Transverse colon (tissue), 4 donors: ENCODE measurements around the gene PAOX. TPM values are rescaled to one million over a fixed set of nuclear protein-coding genes. Genes with fewer than 3 reads are reported as not detected.
A peak's percentile ranks its signal among the peaks of the same experiment; 100 is the strongest.

ENCODE experiments used
- DNase-seq: peaks from one replicate; pipeline ENCODE4 v3.0.0-alpha.2; 2019
- H3K27ac ChIP-seq, 4 donors: fragments of 200-600 bp; sonication (generic); 2 replicates each; pipeline ENCODE4 v1.5.1; 2016 to 2018; ENCODE audit warnings: inconsistent platforms in 4 of 4
- H3K27me3 ChIP-seq: fragments of 200-600 bp; sonication (generic); 2 replicates; pipeline ENCODE4 v1.5.1; 2017; ENCODE audit warnings: inconsistent platforms
- H3K36me3 ChIP-seq, 4 donors: fragments of 200-600 bp; sonication (generic); 2 replicates each; pipeline ENCODE4 v1.5.1; 2017 to 2019; ENCODE audit warnings: inconsistent platforms in 4 of 4
- H3K4me1 ChIP-seq, 4 donors: fragments of 200-600 bp; sonication (generic); 2 replicates each; pipeline ENCODE4 v1.5.1; 2017 to 2020; ENCODE audit warnings: inconsistent platforms in 4 of 4
- H3K4me3 ChIP-seq, 4 donors: fragments of 200-600 bp; sonication (generic); 1 replicate in 1 of 4; 2 replicates in 3 of 4; pipeline versions ENCODE4 v1.5.1 to v1.6.1; 2017 to 2019; ENCODE audit warnings: inconsistent platforms in 4 of 4
- H3K9me3 ChIP-seq, 2 donors: fragments of 200-600 bp; sonication (generic); 2 replicates each; pipeline ENCODE4 v1.5.1; 2017 to 2019; ENCODE audit warnings: inconsistent platforms in 2 of 2
- CTCF ChIP-seq, 5 experiments: fragments of 200-600 bp in 3 of 5; fragments of 450-650 bp in 2 of 5; sonication (generic) in 3 of 5; IDR thresholded peaks; 1 replicate in 2 of 5; 2 replicates in 3 of 5; pipeline ENCODE4 v1.5.1; 2016 to 2017; ENCODE audit warnings: antibody characterized with exemption in 5 of 5, inconsistent platforms in 3 of 5, mild to moderate bottlenecking in 2 of 5, moderate library complexity in 1 of 5
- EP300 ChIP-seq: sonication (generic); formaldehyde crosslinking; IDR thresholded peaks from one replicate; pipeline ENCODE4 v1.6.1; 2017; ENCODE audit warnings: antibody characterized with exemption, low read depth
- POLR2A ChIP-seq: fragments of 450-650 bp; IDR thresholded peaks from one replicate; pipeline ENCODE4 v1.6.1; 2016; ENCODE audit warnings: antibody characterized with exemption, mild to moderate bottlenecking, moderate library complexity
- POLR2AphosphoS5 ChIP-seq, 3 donors: sonication (generic); formaldehyde crosslinking; IDR thresholded peaks; one replicate each; pipeline ENCODE4 v1.6.1; 2016; ENCODE audit warnings: antibody characterized with exemption in 3 of 3
- WGBS, 2 donors: methylation state at CpG; one replicate each; pipeline ENCODE4 v1.1.5; 2018; ENCODE audit warnings: low coverage in 1 of 2; 5-methylcytosine and 5-hydroxymethylcytosine counted together
- in situ Hi-C, 4 donors: fragments of 200-750 bp; cut with MboI; loops; one replicate each; pipeline versions ENCODE4 v1.15.0 to v1.15.1; 2017; ENCODE audit warnings: low sequenced_read_pairs in 3 of 4, low pct_ligation_motif_present in 1 of 4, low pct_unique_long_range_greater_than_20kb in 1 of 4
- intact Hi-C: fragments of 100-400 bp; cut with DNase I; formaldehyde crosslinking; loops from one replicate; pipeline ENCODE4 v1.15.1; 2023; ENCODE audit warnings: low total_unique reads
- total RNA-seq, 4 donors: library from RNA; depleted of rRNA; stranded (reverse); fragments of >200 nt; gene quantifications; one replicate each; pipeline ENCODE4 v1.1.0, GENCODE V29; 2016

Gene PAOX
- total RNA-seq, 4 donors from 2014 or later: 11.3 to 32.4 (median 17.1) TPM

- H3K27me3 ChIP-seq: no peaks in the 10 kb centered on the region
- no peak overlapping the region for H3K4me3 ChIP-seq
- peaks cover 5 to 33% (median 25%) of the 10 kb centered on the region in 4 donors for H3K4me1 ChIP-seq
- WGBS, 2 donors: 100% methylated on average over 3 of the region's 3 CpGs; no CpG with 5 or more reads in 1 of the 2 donors
- intact Hi-C loops (no loop called here), in situ Hi-C loops (no loop called here)
- H3K27ac ChIP-seq: no peak overlapping the region
- no peaks in the 10 kb centered on the region for H3K36me3 ChIP-seq
- H3K9me3 ChIP-seq: no peaks in the 10 kb centered on the region
- TF ChIP-seq POLR2A: no peak
- TF ChIP-seq POLR2AphosphoS5 (IDR thresholded peaks at IDR 0.05): no peak
- no peak for TF ChIP-seq EP300
- no peak for TF ChIP-seq CTCF (IDR thresholded peaks at IDR 0.05)
- DNase-seq: no peak
Observed at GRCh38 chr10:133355991-133356390, 23.1 kb upstream of the PAOX start.

GRCh38 chr10:133356549-133357284, 22.3 kb upstream of the PAOX start:
- WGBS, 2 donors: 39% methylated on average over 16 of the region's 27 CpGs; no CpG with 5 or more reads in 1 of the 2 donors
- Histone ChIP-seq H3K36me3 (no peaks in the 10 kb centered on the region), H3K9me3 (no peaks in the 10 kb centered on the region), H3K27me3 (no peaks in the 10 kb centered on the region), H3K4me3 (peak overlapping the region; percentile 47 to 79 (median 62)), H3K27ac (no peak overlapping the region), H3K4me1 (peaks cover 5 to 33% (median 25%) of the 10 kb centered on the region in 4 donors)
- intact Hi-C loops: no loop called here
- DNase-seq: no peak
- in situ Hi-C loops: no loop called here
- TF ChIP-seq EP300 (no peak), CTCF (IDR thresholded peaks at IDR 0.05) (no peak), POLR2AphosphoS5 (IDR thresholded peaks at IDR 0.05) (no peak), POLR2A (no peak)

- intact Hi-C loops: no loop called here
Observed at GRCh38 chr10:133357285-133358161, 21.5 kb upstream of the PAOX start, which contains the start of gene FUOM. Gene FUOM (minus strand): TSS chr10:133358019. CDS start chr10:133358007, 12 bp downstream.

GRCh38 chr10:133358162-133358924, 20.7 kb upstream of the PAOX start:
- intact Hi-C loops: no loop called here
- H3K4me1 ChIP-seq: peaks cover 5 to 33% (median 25%) of the 10 kb centered on the region in 4 donors
- H3K9me3 ChIP-seq: no peaks in the 10 kb centered on the region
- TF ChIP-seq EP300 (no peak), POLR2AphosphoS5 (IDR thresholded peaks at IDR 0.05) (peak in 1 of 3 donors; percentile 18), CTCF (IDR thresholded peaks at IDR 0.05) (no peak), POLR2A (no peak)
- peak overlapping the region; percentile 35 to 81 (median 64) for H3K27ac ChIP-seq
- WGBS, 2 donors: 83% methylated on average over 26 of the region's 41 CpGs; no CpG with 5 or more reads in 1 of the 2 donors
- peaks cover 0 to 8% (median 2%) of the 10 kb centered on the region in 4 donors for H3K36me3 ChIP-seq
- in situ Hi-C loops: no loop called here
- DNase-seq: no peak
- peak overlapping the region in 1 of 4 donors; percentile 58 for H3K4me3 ChIP-seq
- H3K27me3 ChIP-seq: no peaks in the 10 kb centered on the region

More at GRCh38 chr10:133357285-133358161, 21.5 kb upstream of the PAOX start, which contains the start of gene FUOM:
- peaks cover 0 to 4% (median 0%) of the 10 kb centered on the region in 4 donors for H3K36me3 ChIP-seq
- peak within 1 kb of the TSS; percentile 47 to 79 (median 62) for H3K4me3 ChIP-seq
- TF ChIP-seq EP300: no peak
- peak in 1 of 3 donors; percentile 50 for TF ChIP-seq POLR2AphosphoS5 (IDR thresholded peaks at IDR 0.05)
- TF ChIP-seq POLR2A: no peak
- H3K27me3 ChIP-seq: no peaks in the 10 kb centered on the region
- DNase-seq: peak; percentile 58
- 1% methylated on average over 30 of the region's 83 CpGs; no CpG with 5 or more reads in 1 of the 2 donors for WGBS, 2 donors
- in situ Hi-C loops: no loop called here
- no peaks in the 10 kb centered on the region for H3K9me3 ChIP-seq
- H3K4me1 ChIP-seq: peaks cover 5 to 33% (median 25%) of the 10 kb centered on the region in 4 donors
- H3K27ac ChIP-seq: peak within 1 kb of the TSS; percentile 63 to 81 (median 75)
